ENCODE measurements around the gene DHX34. TPM values are rescaled to one million over a fixed set of nuclear protein-coding genes. Genes with fewer than 3 reads are reported as not detected.
A peak's percentile ranks its signal among the peaks of the same experiment; 100 is the strongest.

DHX34 gene
- polyA plus RNA-seq, 4 donors: 6.5 to 13.9 (median 9.4) TPM

- no peaks in the 10 kb centered on the region for H3K36me3 ChIP-seq (ENCODE audit: control insufficient read depth in 3 of 3, insufficient read depth in 2 of 3, low read depth in 1 of 3, low read length in 3 of 3)
- no peak overlapping the region for H3K4me3 ChIP-seq (ENCODE audit: low read depth in 1 of 3, low read length in 3 of 3)
- no peaks in the 10 kb centered on the region for H3K4me1 ChIP-seq (ENCODE audit: control insufficient read depth in 3 of 3, insufficient read depth in 2 of 3, low read depth in 1 of 3, low read length in 2 of 3)
- peaks cover 0 to 8% (median 0%) of the 10 kb centered on the region in 3 donors for H3K27me3 ChIP-seq (ENCODE audit: control insufficient read depth in 3 of 3, insufficient read depth in 3 of 3, low read length in 3 of 3)
- no peak for FAIRE-seq
- no peak overlapping the region for H3K27ac ChIP-seq (ENCODE audit: low read depth in 1 of 3, low read length in 2 of 3)
- H3K9me3 ChIP-seq (ENCODE audit: control insufficient read depth in 2 of 2, insufficient read depth in 1 of 2, low read depth in 1 of 2, low read length in 1 of 2): peaks cover 0 to 3% of the 10 kb centered on the region in 2 donors
- 81 to 100% (median 82%) methylated on average over 1 of the region's 1 CpG for WGBS, 3 donors
- no peak for DNase-seq
These were observed 27.5 kb upstream of the DHX34 start for GRCh38 chr19:47321630-47322029.

- Histone ChIP-seq H3K27me3 (ENCODE audit: control insufficient read depth in 3 of 3, insufficient read depth in 3 of 3, low read length in 3 of 3) (peaks cover 0 to 8% (median 0%) of the 10 kb centered on the region in 3 donors), H3K27ac (ENCODE audit: low read depth in 1 of 3, low read length in 2 of 3) (no peak overlapping the region), H3K4me1 (ENCODE audit: control insufficient read depth in 3 of 3, insufficient read depth in 2 of 3, low read depth in 1 of 3, low read length in 2 of 3) (no peaks in the 10 kb centered on the region), H3K9me3 (ENCODE audit: control insufficient read depth in 2 of 2, insufficient read depth in 1 of 2, low read depth in 1 of 2, low read length in 1 of 2) (peaks cover 0 to 3% of the 10 kb centered on the region in 2 donors), H3K36me3 (ENCODE audit: control insufficient read depth in 3 of 3, insufficient read depth in 2 of 3, low read depth in 1 of 3, low read length in 3 of 3) (no peaks in the 10 kb centered on the region), H3K4me3 (ENCODE audit: low read depth in 1 of 3, low read length in 3 of 3) (no peak overlapping the region)
- FAIRE-seq (no peak), DNase-seq (no peak)
- WGBS, 3 donors: 64 to 76% (median 68%) methylated on average over 2 of the region's 2 CpGs
These were observed 27.1 kb upstream of the DHX34 start for GRCh38 chr19:47322058-47322457.

GRCh38 chr19:47323409-47323808 lies 25.7 kb upstream of the DHX34 start:
- Histone ChIP-seq H3K4me1 (ENCODE audit: control insufficient read depth in 3 of 3, insufficient read depth in 2 of 3, low read depth in 1 of 3, low read length in 2 of 3) (no peaks in the 10 kb centered on the region), H3K36me3 (ENCODE audit: control insufficient read depth in 3 of 3, insufficient read depth in 2 of 3, low read depth in 1 of 3, low read length in 3 of 3) (no peaks in the 10 kb centered on the region), H3K27ac (ENCODE audit: low read depth in 1 of 3, low read length in 2 of 3) (peak overlapping the region in 1 of 3 donors; percentile 71), H3K27me3 (ENCODE audit: control insufficient read depth in 3 of 3, insufficient read depth in 3 of 3, low read length in 3 of 3) (peaks cover 0 to 8% (median 0%) of the 10 kb centered on the region in 3 donors), H3K9me3 (ENCODE audit: control insufficient read depth in 2 of 2, insufficient read depth in 1 of 2, low read depth in 1 of 2, low read length in 1 of 2) (peaks cover 0 to 3% of the 10 kb centered on the region in 2 donors), H3K4me3 (ENCODE audit: low read depth in 1 of 3, low read length in 3 of 3) (no peak overlapping the region)
- DNase-seq (no peak), FAIRE-seq (no peak)
- 67 to 73% (median 68%) methylated on average over 8 of the region's 8 CpGs for WGBS, 3 donors

GRCh38 chr19:47323872-47324271 lies 25.2 kb upstream of the DHX34 start:
- no peaks in the 10 kb centered on the region for H3K4me1 ChIP-seq (ENCODE audit: control insufficient read depth in 3 of 3, insufficient read depth in 2 of 3, low read depth in 1 of 3, low read length in 2 of 3)
- DNase-seq (no peak), FAIRE-seq (no peak)
- peaks cover 0 to 8% (median 0%) of the 10 kb centered on the region in 3 donors for H3K27me3 ChIP-seq (ENCODE audit: control insufficient read depth in 3 of 3, insufficient read depth in 3 of 3, low read length in 3 of 3)
- H3K9me3 ChIP-seq (ENCODE audit: control insufficient read depth in 2 of 2, insufficient read depth in 1 of 2, low read depth in 1 of 2, low read length in 1 of 2): peaks cover 0 to 3% of the 10 kb centered on the region in 2 donors
- H3K4me3 ChIP-seq (ENCODE audit: low read depth in 1 of 3, low read length in 3 of 3): peak overlapping the region in 1 of 3 donors; percentile 18
- no peaks in the 10 kb centered on the region for H3K36me3 ChIP-seq (ENCODE audit: control insufficient read depth in 3 of 3, insufficient read depth in 2 of 3, low read depth in 1 of 3, low read length in 3 of 3)
- WGBS, 3 donors: 72 to 90% (median 83%) methylated on average over 12 of the region's 12 CpGs
- H3K27ac ChIP-seq (ENCODE audit: low read depth in 1 of 3, low read length in 2 of 3): peak overlapping the region in 2 of 3 donors; percentile 33 to 71

GRCh38 chr19:47324502-47324901 lies 24.6 kb upstream of the DHX34 start:
- peaks cover 0 to 8% (median 0%) of the 10 kb centered on the region in 3 donors for H3K27me3 ChIP-seq (ENCODE audit: control insufficient read depth in 3 of 3, insufficient read depth in 3 of 3, low read length in 3 of 3)
- FAIRE-seq (no peak), DNase-seq (no peak)
- 41 to 53% (median 52%) methylated on average over 9 of the region's 9 CpGs for WGBS, 3 donors
- H3K4me1 ChIP-seq (ENCODE audit: control insufficient read depth in 3 of 3, insufficient read depth in 2 of 3, low read depth in 1 of 3, low read length in 2 of 3): no peaks in the 10 kb centered on the region
- H3K36me3 ChIP-seq (ENCODE audit: control insufficient read depth in 3 of 3, insufficient read depth in 2 of 3, low read depth in 1 of 3, low read length in 3 of 3): no peaks in the 10 kb centered on the region
- peaks cover 0 to 3% of the 10 kb centered on the region in 2 donors for H3K9me3 ChIP-seq (ENCODE audit: control insufficient read depth in 2 of 2, insufficient read depth in 1 of 2, low read depth in 1 of 2, low read length in 1 of 2)
- peak overlapping the region in 1 of 3 donors; percentile 33 for H3K27ac ChIP-seq (ENCODE audit: low read depth in 1 of 3, low read length in 2 of 3)
- H3K4me3 ChIP-seq (ENCODE audit: low read depth in 1 of 3, low read length in 3 of 3): no peak overlapping the region

- DNase-seq (no peak), FAIRE-seq (no peak)
- Histone ChIP-seq H3K27ac (ENCODE audit: low read depth in 1 of 3, low read length in 2 of 3) (peak overlapping the region in 1 of 3 donors; percentile 80), H3K9me3 (ENCODE audit: control insufficient read depth in 2 of 2, insufficient read depth in 1 of 2, low read depth in 1 of 2, low read length in 1 of 2) (no peaks in the 10 kb centered on the region), H3K4me1 (ENCODE audit: control insufficient read depth in 3 of 3, insufficient read depth in 2 of 3, low read depth in 1 of 3, low read length in 2 of 3) (peaks cover 0 to 5% (median 0%) of the 10 kb centered on the region in 3 donors), H3K27me3 (ENCODE audit: control insufficient read depth in 3 of 3, insufficient read depth in 3 of 3, low read length in 3 of 3) (peaks cover 0 to 3% (median 0%) of the 10 kb centered on the region in 3 donors), H3K4me3 (ENCODE audit: low read depth in 1 of 3, low read length in 3 of 3) (no peak overlapping the region), H3K36me3 (ENCODE audit: control insufficient read depth in 3 of 3, insufficient read depth in 2 of 3, low read depth in 1 of 3, low read length in 3 of 3) (no peaks in the 10 kb centered on the region)
- 29 to 48% (median 47%) methylated on average over 9 of the region's 9 CpGs for WGBS, 3 donors
These were observed 18.6 kb upstream of the DHX34 start for GRCh38 chr19:47330466-47330869.

- H3K27ac ChIP-seq (ENCODE audit: low read depth in 1 of 3, low read length in 2 of 3): peak overlapping the region in 1 of 3 donors; percentile 80
- no peaks in the 10 kb centered on the region for H3K9me3 ChIP-seq (ENCODE audit: control insufficient read depth in 2 of 2, insufficient read depth in 1 of 2, low read depth in 1 of 2, low read length in 1 of 2)
- H3K4me3 ChIP-seq (ENCODE audit: low read depth in 1 of 3, low read length in 3 of 3): no peak overlapping the region
- H3K36me3 ChIP-seq (ENCODE audit: control insufficient read depth in 3 of 3, insufficient read depth in 2 of 3, low read depth in 1 of 3, low read length in 3 of 3): no peaks in the 10 kb centered on the region
- 74 to 86% (median 86%) methylated on average over 6 of the region's 6 CpGs for WGBS, 3 donors
- peaks cover 0 to 3% (median 0%) of the 10 kb centered on the region in 3 donors for H3K27me3 ChIP-seq (ENCODE audit: control insufficient read depth in 3 of 3, insufficient read depth in 3 of 3, low read length in 3 of 3)
- H3K4me1 ChIP-seq (ENCODE audit: control insufficient read depth in 3 of 3, insufficient read depth in 2 of 3, low read depth in 1 of 3, low read length in 2 of 3): peaks cover 0 to 5% (median 0%) of the 10 kb centered on the region in 3 donors
- no peak for DNase-seq
- no peak for FAIRE-seq
These were observed 17.6 kb upstream of the DHX34 start for GRCh38 chr19:47331490-47331889.

- no peak within 1 kb of the TSS for H3K4me3 ChIP-seq (ENCODE audit: low read depth in 1 of 3, low read length in 3 of 3)
- H3K9me3 ChIP-seq (ENCODE audit: control insufficient read depth in 2 of 2, insufficient read depth in 1 of 2, low read depth in 1 of 2, low read length in 1 of 2): no peaks in the 10 kb centered on the region
- no peak for DNase-seq
- peaks cover 0 to 3% (median 0%) of the 10 kb centered on the region in 3 donors for H3K27me3 ChIP-seq (ENCODE audit: control insufficient read depth in 3 of 3, insufficient read depth in 3 of 3, low read length in 3 of 3)
- WGBS, 3 donors: 45 to 53% (median 52%) methylated on average over 18 of the region's 18 CpGs
- no peaks in the 10 kb centered on the region for H3K36me3 ChIP-seq (ENCODE audit: control insufficient read depth in 3 of 3, insufficient read depth in 2 of 3, low read depth in 1 of 3, low read length in 3 of 3)
- no peak for FAIRE-seq
- peaks cover 0 to 5% (median 0%) of the 10 kb centered on the region in 3 donors for H3K4me1 ChIP-seq (ENCODE audit: control insufficient read depth in 3 of 3, insufficient read depth in 2 of 3, low read depth in 1 of 3, low read length in 2 of 3)
- peak within 1 kb of the TSS in 1 of 3 donors; percentile 80 for H3K27ac ChIP-seq (ENCODE audit: low read depth in 1 of 3, low read length in 2 of 3)
These were observed 17.1 kb upstream of the DHX34 start, which contains the start of gene C5AR2 for GRCh38 chr19:47331931-47332547. C5AR2 (plus strand) TSS chr19:47332175; CDS start chr19:47340800, 8,625 bp downstream.

All from small intestine (tissue), 7 donors.